ENCODE measurements around the gene URI1. TPM values are rescaled to one million over a fixed set of nuclear protein-coding genes. Genes with fewer than 3 reads are reported as not detected.

The URI1 gene
- total RNA-seq, 2 donors from 2014 or later = 44.5 to 55.3 TPM

- no peak for TF ChIP-seq CTCF (IDR thresholded peaks at IDR 0.05)
Observed at GRCh38 chr19:29928831-29929230, 13.2 kb upstream of the URI1 start.

GRCh38 chr19:29934257-29934656 lies 7.8 kb upstream of the URI1 start:
- DNase-seq (ENCODE audit: low spot score) = no peak
- Histone ChIP-seq H3K27me3 (replicated peaks; ENCODE audit: insufficient read depth) (no peaks in the 10 kb centered on the region), H3K36me3 (no peaks in the 10 kb centered on the region), H3K4me1 (ENCODE audit: control insufficient read depth in 1 of 2, low read depth in 2 of 2) (no peaks in the 10 kb centered on the region), H3K9me3 (peaks cover 8% of the 10 kb centered on the region), H3K4me3 (no peak overlapping the region), H3K27ac (no peak overlapping the region)
- TF ChIP-seq CTCF (IDR thresholded peaks at IDR 0.05) = no peak
- no peak for ATAC-seq (ENCODE audit: insufficient number of reproducible peaks, low FRiP score, low read depth)

More at GRCh38 chr19:29928831-29929230, 13.2 kb upstream of the URI1 start:
- H3K9me3 ChIP-seq = no peaks in the 10 kb centered on the region
- no peaks in the 10 kb centered on the region for H3K27me3 ChIP-seq (replicated peaks; ENCODE audit: insufficient read depth)
- no peak for ATAC-seq (ENCODE audit: insufficient number of reproducible peaks, low FRiP score, low read depth)
- no peak overlapping the region for H3K27ac ChIP-seq
- no peak overlapping the region for H3K4me3 ChIP-seq
- H3K4me1 ChIP-seq (ENCODE audit: control insufficient read depth in 1 of 2, low read depth in 2 of 2) = no peaks in the 10 kb centered on the region
- no peak for DNase-seq (ENCODE audit: low spot score)
- no peaks in the 10 kb centered on the region for H3K36me3 ChIP-seq

GRCh38 chr19:29934781-29935180 lies 7.3 kb upstream of the URI1 start:
- Histone ChIP-seq H3K36me3 (no peaks in the 10 kb centered on the region), H3K4me1 (ENCODE audit: control insufficient read depth in 1 of 2, low read depth in 2 of 2) (no peaks in the 10 kb centered on the region), H3K4me3 (no peak overlapping the region), H3K9me3 (peaks cover 8% of the 10 kb centered on the region), H3K27ac (no peak overlapping the region), H3K27me3 (replicated peaks; ENCODE audit: insufficient read depth) (no peaks in the 10 kb centered on the region)
- TF ChIP-seq CTCF (IDR thresholded peaks at IDR 0.05) = no peak
- DNase-seq (ENCODE audit: low spot score) (no peak), ATAC-seq (ENCODE audit: insufficient number of reproducible peaks, low FRiP score, low read depth) (no peak)

GRCh38 chr19:29936409-29936808 lies 5.6 kb upstream of the URI1 start:
- H3K27me3 ChIP-seq (replicated peaks; ENCODE audit: insufficient read depth) = no peaks in the 10 kb centered on the region
- peaks cover 0 to 2% of the 10 kb centered on the region in 2 donors for H3K4me1 ChIP-seq (ENCODE audit: control insufficient read depth in 1 of 2, low read depth in 2 of 2)
- peaks cover 8% of the 10 kb centered on the region for H3K9me3 ChIP-seq
- no peaks in the 10 kb centered on the region for H3K36me3 ChIP-seq
- no peak for TF ChIP-seq CTCF (IDR thresholded peaks at IDR 0.05)
- ATAC-seq (ENCODE audit: insufficient number of reproducible peaks, low FRiP score, low read depth) (no peak), DNase-seq (ENCODE audit: low spot score) (no peak)
- H3K4me3 ChIP-seq = no peak overlapping the region
- H3K27ac ChIP-seq = no peak overlapping the region

- Histone ChIP-seq H3K4me3 (no peak overlapping the region), H3K27ac (no peak overlapping the region), H3K9me3 (peaks cover 8% of the 10 kb centered on the region), H3K4me1 (ENCODE audit: control insufficient read depth in 1 of 2, low read depth in 2 of 2) (peaks cover 15 to 21% of the 10 kb centered on the region in 2 donors), H3K27me3 (replicated peaks; ENCODE audit: insufficient read depth) (no peaks in the 10 kb centered on the region), H3K36me3 (no peaks in the 10 kb centered on the region)
- no peak for TF ChIP-seq CTCF (IDR thresholded peaks at IDR 0.05)
- DNase-seq (ENCODE audit: low spot score) (no peak), ATAC-seq (ENCODE audit: insufficient number of reproducible peaks, low FRiP score, low read depth) (no peak)
Observed at GRCh38 chr19:29939628-29940027, 2.4 kb upstream of the URI1 start.
